ENCODE data around the gene DENND1A. TPM values are rescaled to one million over a fixed set of nuclear protein-coding genes. Genes with fewer than 3 reads are reported as not detected.

The DENND1A gene
- total RNA-seq, 3 donors from 2014 or later: 18.4 to 21.3 (median 20.1) TPM

DNA sequence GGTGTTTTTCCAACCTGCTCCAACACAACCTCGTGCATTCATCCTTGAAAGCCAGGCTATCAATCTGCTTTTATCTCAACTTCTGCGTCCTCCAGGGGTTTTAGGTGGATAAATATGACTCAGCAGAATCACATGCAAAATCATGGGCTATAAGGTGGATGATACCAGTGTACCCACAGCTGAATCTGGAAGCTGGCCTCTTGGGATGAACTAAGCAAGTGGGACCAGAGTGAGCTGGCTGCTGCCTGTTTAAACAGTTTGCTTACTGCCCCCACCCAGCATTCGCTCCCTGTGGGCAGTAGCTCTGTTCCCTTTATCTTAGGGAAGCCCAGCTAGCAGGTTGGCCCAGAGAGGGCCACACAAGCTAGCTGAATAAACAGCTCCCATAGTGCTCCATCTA lies 379.9 kb downstream of the DENND1A start:
- intact Hi-C loops (cut with DNase I; ENCODE audit: low total_unique reads): no loop called here
- H3K4me1 ChIP-seq: no peaks in the 10 kb centered on the region
- no peak overlapping the region for H3K4me3 ChIP-seq
- no peak for DNase-seq (ENCODE audit: low spot score in 2 of 2)
- no peak overlapping the region for H3K27ac ChIP-seq
- no peaks in the 10 kb centered on the region for H3K9me3 ChIP-seq
- TF ChIP-seq POLR2AphosphoS5 (IDR thresholded peaks at IDR 0.05): no peak
- no peak for TF ChIP-seq POLR2A (IDR thresholded peaks at IDR 0.05)
- no peak for TF ChIP-seq CTCF (IDR thresholded peaks at IDR 0.05)
- no peaks in the 10 kb centered on the region for H3K27me3 ChIP-seq
- H3K36me3 ChIP-seq: no peaks in the 10 kb centered on the region

DNA sequence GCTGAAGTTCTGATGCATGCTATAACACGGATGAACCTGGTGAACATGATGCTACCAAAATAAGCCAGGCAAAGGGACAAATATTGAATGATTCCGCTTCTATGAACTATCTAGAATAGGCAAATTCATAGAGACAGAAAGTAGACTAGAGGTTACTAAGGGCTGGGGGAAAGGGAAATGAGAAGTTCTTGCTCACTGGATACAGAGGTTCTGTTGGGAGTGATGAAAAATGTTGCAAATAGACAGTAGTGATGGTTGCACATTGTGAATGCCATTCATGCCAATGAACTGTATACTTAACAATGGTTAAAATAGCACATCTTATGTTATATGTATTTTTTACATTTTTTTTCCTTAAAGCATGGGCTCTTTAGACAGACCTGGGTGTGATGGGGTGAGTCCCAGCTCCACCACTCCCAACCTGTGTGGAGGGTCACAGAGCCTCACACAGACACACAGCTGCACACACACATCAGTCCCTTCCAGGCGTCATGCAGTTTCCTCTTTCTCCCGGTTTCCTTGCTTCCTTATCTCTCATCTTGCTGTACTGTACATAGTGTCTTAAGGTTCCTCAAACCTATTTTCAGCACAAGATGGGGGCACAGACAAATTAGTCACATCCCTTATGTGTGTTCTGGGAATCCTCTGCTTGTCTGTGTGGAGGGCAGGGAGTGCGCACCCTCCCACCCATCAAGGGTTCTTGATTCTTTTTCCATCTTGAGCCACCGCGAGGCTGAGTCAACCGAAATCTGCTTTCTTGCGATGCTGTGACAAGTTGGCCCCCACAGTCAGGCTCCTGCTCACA lies 381.0 kb downstream of the DENND1A start:
- no peak for DNase-seq (ENCODE audit: low spot score in 2 of 2)
- Histone ChIP-seq H3K36me3 (no peaks in the 10 kb centered on the region), H3K9me3 (no peaks in the 10 kb centered on the region), H3K27ac (no peak overlapping the region), H3K27me3 (no peaks in the 10 kb centered on the region), H3K4me1 (no peaks in the 10 kb centered on the region), H3K4me3 (no peak overlapping the region)
- no peak for TF ChIP-seq CTCF (IDR thresholded peaks at IDR 0.05)
- intact Hi-C loops (cut with DNase I; ENCODE audit: low total_unique reads): no loop called here

- H3K27me3 ChIP-seq: no peaks in the 10 kb centered on the region
- H3K4me1 ChIP-seq: no peaks in the 10 kb centered on the region
- H3K36me3 ChIP-seq: no peaks in the 10 kb centered on the region
- no peak overlapping the region for H3K27ac ChIP-seq
- intact Hi-C loops (cut with DNase I; ENCODE audit: low total_unique reads): no loop called here
- no peak for DNase-seq (ENCODE audit: low spot score in 2 of 2)
- no peaks in the 10 kb centered on the region for H3K9me3 ChIP-seq
- TF ChIP-seq CTCF (IDR thresholded peaks at IDR 0.05) (peak; percentile 29 to 73 (median 70)), POLR2AphosphoS5 (IDR thresholded peaks at IDR 0.05) (no peak)
- no peak overlapping the region for H3K4me3 ChIP-seq
These were observed 385.7 kb downstream of the DENND1A start for GRCh38 chr9:123544007-123544827.

DNA sequence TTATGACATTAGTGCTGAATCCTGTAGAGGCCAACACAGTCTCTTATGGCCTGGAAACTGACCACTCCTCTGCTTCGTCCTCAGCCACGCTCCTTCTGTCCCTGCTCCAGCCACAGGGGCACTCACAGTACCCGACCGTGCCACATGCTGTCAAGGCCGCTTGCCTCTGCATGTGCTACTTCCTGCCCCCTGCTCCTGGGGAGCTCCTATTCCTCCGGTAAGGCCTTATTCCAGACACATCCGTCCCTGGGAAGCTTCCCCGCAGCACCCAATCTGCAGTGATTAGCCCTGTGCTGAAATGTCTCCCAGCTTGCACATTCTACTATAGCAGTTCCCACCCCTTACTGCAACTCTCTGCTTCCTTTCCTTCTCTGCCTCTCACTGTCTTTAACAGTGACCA lies 386.4 kb downstream of the DENND1A start:
- Histone ChIP-seq H3K4me1 (no peaks in the 10 kb centered on the region), H3K4me3 (no peak overlapping the region), H3K36me3 (no peaks in the 10 kb centered on the region), H3K9me3 (no peaks in the 10 kb centered on the region), H3K27ac (no peak overlapping the region), H3K27me3 (no peaks in the 10 kb centered on the region)
- DNase-seq (ENCODE audit: low spot score in 2 of 2): no peak
- intact Hi-C loops (cut with DNase I; ENCODE audit: low total_unique reads): no loop called here
- TF ChIP-seq POLR2A (IDR thresholded peaks at IDR 0.05) (no peak), CTCF (IDR thresholded peaks at IDR 0.05) (no peak), POLR2AphosphoS5 (IDR thresholded peaks at IDR 0.05) (no peak)
